Neural progenitor cell (in vitro differentiated cells): ENCODE results near the gene CCSER2.

Experiments
- CTCF ChIP-seq: fragments of 200-600 bp; sonication (generic); IDR thresholded peaks from 2 replicates; pipeline ENCODE4 v1.5.1; 2017; ENCODE audit warnings: antibody characterized with exemption, mild to moderate bottlenecking
- EZH2 ChIP-seq: fragments of 200-600 bp; sonication (generic); IDR thresholded peaks from 2 replicates; pipeline ENCODE4 v1.6.1; 2017; ENCODE audit warnings: antibody characterized with exemption, mild to moderate bottlenecking, moderate library complexity
- EZH2phosphoT487 ChIP-seq: fragments of 200-600 bp; sonication (generic); IDR thresholded peaks from 2 replicates; pipeline ENCODE4 v1.6.1; 2017; ENCODE audit warnings: antibody characterized with exemption

DNA sequence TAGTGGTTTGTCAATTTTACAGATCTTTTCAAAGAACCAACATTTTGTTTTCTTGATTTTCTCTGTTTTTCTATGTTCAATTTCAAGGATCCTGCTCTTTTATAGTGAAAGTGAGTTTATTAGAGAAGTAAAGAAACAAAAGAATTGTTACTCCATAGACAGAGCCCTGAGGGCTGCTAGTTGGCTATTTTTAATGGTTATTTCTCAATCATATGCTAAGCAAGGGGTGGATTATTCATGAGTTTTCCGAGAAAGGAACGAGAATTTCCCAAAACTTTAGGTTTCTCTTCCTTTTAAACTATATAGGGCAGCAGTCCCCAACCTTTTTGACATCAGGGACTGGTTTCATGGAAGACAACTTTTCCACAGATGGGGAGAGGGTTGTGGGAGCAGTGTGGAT lies 165.0 kb downstream of the CCSER2 start:
- no peak for TF ChIP-seq CTCF
- TF ChIP-seq EZH2phosphoT487: no peak
- TF ChIP-seq EZH2: no peak
